Prostate gland (tissue), 2 donors: Measurements from ENCODE around the gene GPR107.

ENCODE experiments used
- CTCF ChIP-seq, 4 experiments: fragments of 200-600 bp in 2 of 4; fragments of 450-650 bp in 2 of 4; sonication (generic) in 2 of 4; IDR thresholded peaks; 1 replicate in 3 of 4; 2 replicates in 1 of 4; pipeline ENCODE4 v1.5.1; 2016 to 2019; ENCODE audit warnings: antibody characterized with exemption in 4 of 4, mild to moderate bottlenecking in 2 of 4, moderate library complexity in 2 of 4
- POLR2A ChIP-seq: fragments of 450-650 bp; IDR thresholded peaks from one replicate; pipeline ENCODE4 v1.6.1; 2016; ENCODE audit warnings: antibody characterized with exemption, mild to moderate bottlenecking
- POLR2AphosphoS5 ChIP-seq: sonication (generic); formaldehyde crosslinking; IDR thresholded peaks from one replicate; pipeline ENCODE4 v1.6.1; 2017; ENCODE audit warnings: antibody characterized with exemption

- TF ChIP-seq POLR2A (no peak), CTCF (IDR thresholded peaks at IDR 0.05) (no peak), POLR2AphosphoS5 (no peak)
Observed at GRCh38 chr9:130155647-130156046, 101.9 kb downstream of the GPR107 start.
